HG03108 (cell line): ENCODE data around the gene MALAT1.

Source experiments
- ATAC-seq: cut with Tn5 transposase; IDR thresholded peaks from one replicate; pipeline ENCODE4 v1.9.1; 2021; ENCODE audit warnings: moderate library complexity; ENCODE audit not compliant: unreplicated experiment

Gene MALAT1

DNA sequence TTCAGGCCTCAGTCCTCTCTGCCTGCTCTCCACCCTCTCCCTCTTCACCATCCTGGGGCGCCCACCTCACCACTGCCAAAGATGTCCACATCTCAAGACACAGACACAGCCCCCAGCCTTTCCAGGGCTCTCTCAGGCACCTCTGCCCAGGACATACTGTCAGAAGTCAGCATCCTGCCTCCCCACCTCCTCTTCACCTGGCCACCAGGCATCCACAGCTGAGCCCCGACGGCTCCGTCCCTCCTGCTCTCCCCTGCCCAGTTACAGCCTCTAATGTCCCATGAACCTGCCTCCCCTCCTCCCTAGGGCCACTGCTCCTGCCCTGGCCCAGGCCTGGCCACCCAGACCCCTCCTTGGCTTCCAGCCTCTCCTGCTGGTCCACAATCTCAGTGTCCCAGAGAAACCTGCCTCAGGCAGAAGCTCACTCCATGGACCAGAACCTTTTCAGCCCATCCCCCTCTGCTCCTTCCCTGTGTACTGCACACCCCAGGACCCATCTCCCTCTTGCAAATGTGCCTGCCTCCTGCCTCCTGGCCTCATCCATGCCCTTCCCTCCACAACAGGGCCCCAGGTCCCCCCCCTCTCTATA, 56.1 kb downstream of the MALAT1 start:
- ATAC-seq: no peak

DNA sequence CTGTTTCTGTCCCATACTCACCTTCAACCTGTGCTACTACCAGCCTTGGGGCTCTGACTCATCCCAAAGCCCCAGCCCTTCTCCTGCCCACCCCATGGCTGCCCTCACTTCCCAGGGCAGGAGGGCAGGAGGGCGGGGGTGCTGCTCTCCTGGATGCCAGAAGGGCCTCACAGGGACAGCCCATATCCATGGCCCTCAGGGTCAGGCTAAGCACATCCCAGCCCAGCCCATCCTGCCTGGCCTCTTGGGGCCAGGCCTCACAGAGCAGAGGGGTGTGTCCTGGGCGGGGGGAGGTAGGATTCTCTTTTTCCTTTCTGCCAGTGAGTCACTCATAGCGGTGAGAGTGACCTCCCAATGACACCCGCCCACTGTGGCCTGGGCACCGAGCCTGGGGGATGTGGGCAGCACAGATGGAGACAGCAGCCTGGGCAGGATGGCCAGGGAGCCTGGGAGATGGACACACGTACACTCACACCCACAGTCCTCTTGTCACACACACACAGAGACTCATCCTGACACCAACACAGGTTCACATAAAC, 56.9 kb downstream of the MALAT1 start:
- no peak for ATAC-seq
